Measurements from ENCODE around the gene PCCA. TPM values are rescaled to one million over a fixed set of nuclear protein-coding genes. Genes with fewer than 3 reads are reported as not detected.
A peak's percentile ranks its signal among the peaks of the same experiment; 100 is the strongest.

Gene PCCA
- total and polyA plus RNA-seq, 2 experiments from 2014 or later: 41.9 to 46.6 TPM

DNA sequence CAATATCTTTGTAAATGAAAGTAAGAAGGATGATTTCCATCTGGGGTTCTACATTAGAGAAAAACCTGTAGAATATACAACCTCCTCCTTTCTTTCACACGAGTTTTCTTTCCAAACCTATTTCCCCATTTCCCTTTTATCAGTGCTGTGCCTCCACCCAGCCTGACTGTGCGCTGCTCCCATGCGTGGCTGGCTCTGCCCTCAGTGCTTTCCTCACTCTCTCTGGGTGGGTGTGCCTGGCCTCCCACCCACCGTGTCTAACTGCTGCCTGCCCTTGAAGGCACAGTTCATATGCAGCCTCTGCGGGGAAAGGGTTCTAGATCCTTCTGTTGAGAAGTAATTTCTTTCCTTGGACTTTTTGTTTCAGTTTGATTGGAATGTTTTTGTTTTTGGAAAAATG, 70.7 kb downstream of the PCCA start:
- peaks cover 30% of the 10 kb centered on the region for H3K4me1 ChIP-seq (ENCODE audit: insufficient read depth)
- no peak for DNase-seq (ENCODE audit: low spot score)
- H3K27me3 Mint-ChIP-seq (ENCODE audit: insufficient read depth, low read depth, poor library complexity): peaks cover 2% of the 10 kb centered on the region
- no peak overlapping the region for H3K27ac ChIP-seq (ENCODE audit: low read depth)
- no peak overlapping the region for H3K4me3 ChIP-seq
- peak overlapping the region; percentile 66 for H3K27ac Mint-ChIP-seq
- H3K36me3 Mint-ChIP-seq (ENCODE audit: low read depth): no peaks in the 10 kb centered on the region
- peaks cover 20% of the 10 kb centered on the region for H3K79me2 ChIP-seq (replicated peaks; ENCODE audit: insufficient read depth)
- no peaks in the 10 kb centered on the region for H3F3A ChIP-seq (replicated peaks; ENCODE audit: low read depth)
- peaks cover 31% of the 10 kb centered on the region for H3K4me1 Mint-ChIP-seq
- ATAC-seq: peak; percentile 86
- no peaks in the 10 kb centered on the region for H3K9me3 Mint-ChIP-seq
- no peaks in the 10 kb centered on the region for H3K9me2 ChIP-seq (ENCODE audit: insufficient read depth)
- H3K4me3 Mint-ChIP-seq: no peak overlapping the region
- no peaks in the 10 kb centered on the region for H4K20me1 ChIP-seq (replicated peaks; ENCODE audit: insufficient read depth)
- H3K27me3 ChIP-seq (ENCODE audit: insufficient read depth): no peaks in the 10 kb centered on the region
- no peak overlapping the region for H2AFZ ChIP-seq
- TF ChIP-seq, protein P1, sequence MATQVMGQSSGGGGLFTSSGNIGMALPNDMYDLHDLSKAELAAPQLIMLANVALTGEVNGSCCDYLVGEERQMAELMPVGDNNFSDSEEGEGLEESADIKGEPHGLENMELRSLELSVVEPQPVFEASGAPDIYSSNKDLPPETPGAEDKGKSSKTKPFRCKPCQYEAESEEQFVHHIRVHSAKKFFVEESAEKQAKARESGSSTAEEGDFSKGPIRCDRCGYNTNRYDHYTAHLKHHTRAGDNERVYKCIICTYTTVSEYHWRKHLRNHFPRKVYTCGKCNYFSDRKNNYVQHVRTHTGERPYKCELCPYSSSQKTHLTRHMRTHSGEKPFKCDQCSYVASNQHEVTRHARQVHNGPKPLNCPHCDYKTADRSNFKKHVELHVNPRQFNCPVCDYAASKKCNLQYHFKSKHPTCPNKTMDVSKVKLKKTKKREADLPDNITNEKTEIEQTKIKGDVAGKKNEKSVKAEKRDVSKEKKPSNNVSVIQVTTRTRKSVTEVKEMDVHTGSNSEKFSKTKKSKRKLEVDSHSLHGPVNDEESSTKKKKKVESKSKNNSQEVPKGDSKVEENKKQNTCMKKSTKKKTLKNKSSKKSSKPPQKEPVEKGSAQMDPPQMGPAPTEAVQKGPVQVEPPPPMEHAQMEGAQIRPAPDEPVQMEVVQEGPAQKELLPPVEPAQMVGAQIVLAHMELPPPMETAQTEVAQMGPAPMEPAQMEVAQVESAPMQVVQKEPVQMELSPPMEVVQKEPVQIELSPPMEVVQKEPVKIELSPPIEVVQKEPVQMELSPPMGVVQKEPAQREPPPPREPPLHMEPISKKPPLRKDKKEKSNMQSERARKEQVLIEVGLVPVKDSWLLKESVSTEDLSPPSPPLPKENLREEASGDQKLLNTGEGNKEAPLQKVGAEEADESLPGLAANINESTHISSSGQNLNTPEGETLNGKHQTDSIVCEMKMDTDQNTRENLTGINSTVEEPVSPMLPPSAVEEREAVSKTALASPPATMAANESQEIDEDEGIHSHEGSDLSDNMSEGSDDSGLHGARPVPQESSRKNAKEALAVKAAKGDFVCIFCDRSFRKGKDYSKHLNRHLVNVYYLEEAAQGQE (IDR thresholded peaks at IDR 0.05; ENCODE audit: unreplicated experiment): no peak
- TF ChIP-seq ZNF331 (CRISPR knock-in tag; IDR thresholded peaks at IDR 0.05; ENCODE audit: low read depth) (no peak), NANOG (IDR thresholded peaks at IDR 0.05; ENCODE audit: borderline replicate concordance) (no peak), ZNF114 (CRISPR knock-in tag; IDR thresholded peaks at IDR 0.05) (no peak), JUNB (IDR thresholded peaks at IDR 0.05; ENCODE audit: unreplicated experiment) (no peak), EZH2 (IDR thresholded peaks at IDR 0.05; ENCODE audit: low read depth, unreplicated experiment) (no peak), POLR2AphosphoS5 (IDR thresholded peaks at IDR 0.05; ENCODE audit: low read depth) (no peak), EZH2phosphoT487 (IDR thresholded peaks at IDR 0.05; ENCODE audit: unreplicated experiment) (no peak), STAT1 (IDR thresholded peaks at IDR 0.05; ENCODE audit: unreplicated experiment) (no peak), CTCF (conservative IDR thresholded peaks at IDR 0.05; ENCODE audit: low read depth in 2 of 2) (no peak)
- TF ChIP-seq, protein P2, sequence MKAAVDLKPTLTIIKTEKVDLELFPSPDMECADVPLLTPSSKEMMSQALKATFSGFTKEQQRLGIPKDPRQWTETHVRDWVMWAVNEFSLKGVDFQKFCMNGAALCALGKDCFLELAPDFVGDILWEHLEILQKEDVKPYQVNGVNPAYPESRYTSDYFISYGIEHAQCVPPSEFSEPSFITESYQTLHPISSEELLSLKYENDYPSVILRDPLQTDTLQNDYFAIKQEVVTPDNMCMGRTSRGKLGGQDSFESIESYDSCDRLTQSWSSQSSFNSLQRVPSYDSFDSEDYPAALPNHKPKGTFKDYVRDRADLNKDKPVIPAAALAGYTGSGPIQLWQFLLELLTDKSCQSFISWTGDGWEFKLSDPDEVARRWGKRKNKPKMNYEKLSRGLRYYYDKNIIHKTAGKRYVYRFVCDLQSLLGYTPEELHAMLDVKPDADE (IDR thresholded peaks at IDR 0.05): no peak
- H3K36me3 ChIP-seq (ENCODE audit: insufficient read depth): peaks cover 3% of the 10 kb centered on the region; the same call in 1 of the 2 replicates
- H3K4me2 ChIP-seq: no peak overlapping the region

Measured in GM23338 (cell line).